Activated CD4-positive, alpha-beta T cell treated with anti-CD3 and anti-CD28 coated beads for 24 hours (primary cell): ENCODE results near the gene NEDD4L.

ENCODE experiments used
- DNase-seq, 2 donors: peaks; one replicate each; pipeline ENCODE4 v3.0.0-alpha.2; 2020; ENCODE audit warnings: low read depth in 2 of 2

The NEDD4L gene

GRCh38 chr18:58345875-58346274 lies 301.8 kb downstream of the NEDD4L start:
- no peak for DNase-seq

- DNase-seq, result no peak
Measured at GRCh38 chr18:58347135-58347534, 303.1 kb downstream of the NEDD4L start.

- DNase-seq, result no peak
Measured at GRCh38 chr18:58348517-58348916, 304.5 kb downstream of the NEDD4L start.

GRCh38 chr18:58348951-58349350 lies 304.9 kb downstream of the NEDD4L start:
- no peak for DNase-seq

GRCh38 chr18:58349650-58350049 lies 305.6 kb downstream of the NEDD4L start:
- DNase-seq, result no peak

- DNase-seq, result no peak
Measured at GRCh38 chr18:58350526-58350925, 306.5 kb downstream of the NEDD4L start.

GRCh38 chr18:58351776-58352175 lies 307.8 kb downstream of the NEDD4L start:
- no peak for DNase-seq

GRCh38 chr18:58353581-58353980 lies 309.6 kb downstream of the NEDD4L start:
- DNase-seq, result no peak

- no peak for DNase-seq
Measured at GRCh38 chr18:58354051-58354450, 310.0 kb downstream of the NEDD4L start.

GRCh38 chr18:58354791-58355190 lies 310.8 kb downstream of the NEDD4L start:
- no peak for DNase-seq

- DNase-seq, result no peak
Measured at GRCh38 chr18:58355243-58355642, 311.2 kb downstream of the NEDD4L start.

- DNase-seq, result no peak
Measured at GRCh38 chr18:58359218-58359617, 315.2 kb downstream of the NEDD4L start.

GRCh38 chr18:58359620-58360019 lies 315.6 kb downstream of the NEDD4L start:
- no peak for DNase-seq

GRCh38 chr18:58360324-58360723 lies 316.3 kb downstream of the NEDD4L start:
- no peak for DNase-seq

- no peak for DNase-seq
Measured at GRCh38 chr18:58361212-58361611, 317.2 kb downstream of the NEDD4L start.

- no peak for DNase-seq
Measured at GRCh38 chr18:58362027-58362575, 318.1 kb downstream of the NEDD4L start.

GRCh38 chr18:58362829-58363271 lies 318.8 kb downstream of the NEDD4L start:
- no peak for DNase-seq

GRCh38 chr18:58363767-58364540 lies 319.9 kb downstream of the NEDD4L start:
- DNase-seq, result no peak

- DNase-seq, result no peak
Measured at GRCh38 chr18:58364876-58365528, 321.0 kb downstream of the NEDD4L start.

- no peak for DNase-seq
Measured at GRCh38 chr18:58367425-58368140, 323.6 kb downstream of the NEDD4L start.

GRCh38 chr18:58369616-58370015 lies 325.6 kb downstream of the NEDD4L start:
- no peak for DNase-seq

GRCh38 chr18:58370038-58370580 lies 326.1 kb downstream of the NEDD4L start:
- no peak for DNase-seq
